Uterus (tissue), 2 donors: ENCODE data around the gene IFRD2.

Experiments
- POLR2A ChIP-seq, 2 donors: fragments of 450-650 bp; IDR thresholded peaks; one replicate each; pipeline ENCODE4 v1.6.1; 2016; ENCODE audit warnings: antibody characterized with exemption in 2 of 2, mild to moderate bottlenecking in 1 of 2, moderate library complexity in 1 of 2
- TF ChIP-seq, protein P1 (sequence below), 4 experiments: fragments of 200-600 bp in 2 of 4; fragments of 450-650 bp in 2 of 4; sonication (generic) in 2 of 4; IDR thresholded peaks; one replicate each; pipeline ENCODE4 v1.5.1; 2016 to 2019; ENCODE audit warnings: antibody characterized with exemption in 4 of 4, mild to moderate bottlenecking in 2 of 4, moderate library complexity in 1 of 4

DNA sequence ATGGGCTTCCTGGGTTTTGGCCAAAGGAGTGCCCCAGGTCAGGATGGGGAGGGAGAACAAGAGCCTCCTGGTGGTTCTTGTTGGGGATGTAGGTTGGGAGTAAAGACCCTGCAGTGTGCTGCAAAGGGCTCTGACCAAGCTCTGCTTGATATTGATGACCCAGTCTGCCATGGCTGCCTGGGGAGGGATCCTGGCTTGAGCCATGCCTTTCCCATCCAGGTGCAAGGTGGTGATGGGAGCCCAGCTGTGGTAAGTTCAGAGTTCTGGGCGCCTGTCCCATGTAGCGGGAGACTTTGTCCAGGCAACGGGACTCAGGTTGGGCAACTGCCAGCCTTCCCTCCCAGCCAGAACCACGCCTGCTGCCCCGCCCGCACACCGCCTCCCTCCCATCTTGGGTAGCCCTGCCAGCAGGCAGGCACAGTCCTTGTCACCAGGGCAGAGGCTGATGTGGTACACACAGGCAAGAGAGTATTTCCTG lies 53.6 kb downstream of the IFRD2 start:
- TF ChIP-seq, protein P1, sequence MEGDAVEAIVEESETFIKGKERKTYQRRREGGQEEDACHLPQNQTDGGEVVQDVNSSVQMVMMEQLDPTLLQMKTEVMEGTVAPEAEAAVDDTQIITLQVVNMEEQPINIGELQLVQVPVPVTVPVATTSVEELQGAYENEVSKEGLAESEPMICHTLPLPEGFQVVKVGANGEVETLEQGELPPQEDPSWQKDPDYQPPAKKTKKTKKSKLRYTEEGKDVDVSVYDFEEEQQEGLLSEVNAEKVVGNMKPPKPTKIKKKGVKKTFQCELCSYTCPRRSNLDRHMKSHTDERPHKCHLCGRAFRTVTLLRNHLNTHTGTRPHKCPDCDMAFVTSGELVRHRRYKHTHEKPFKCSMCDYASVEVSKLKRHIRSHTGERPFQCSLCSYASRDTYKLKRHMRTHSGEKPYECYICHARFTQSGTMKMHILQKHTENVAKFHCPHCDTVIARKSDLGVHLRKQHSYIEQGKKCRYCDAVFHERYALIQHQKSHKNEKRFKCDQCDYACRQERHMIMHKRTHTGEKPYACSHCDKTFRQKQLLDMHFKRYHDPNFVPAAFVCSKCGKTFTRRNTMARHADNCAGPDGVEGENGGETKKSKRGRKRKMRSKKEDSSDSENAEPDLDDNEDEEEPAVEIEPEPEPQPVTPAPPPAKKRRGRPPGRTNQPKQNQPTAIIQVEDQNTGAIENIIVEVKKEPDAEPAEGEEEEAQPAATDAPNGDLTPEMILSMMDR (IDR thresholded peaks at IDR 0.05) = no peak
- no peak for TF ChIP-seq POLR2A (IDR thresholded peaks at IDR 0.05)
